HL-60 (cell line): ENCODE data around the gene CTNND2.

Experiments used
- DNase-seq, 2 experiments: peaks; one replicate each; pipeline ENCODE4 v3.0.0-alpha.2; 2010 to 2020; ENCODE audit warnings: low read depth in 1 of 2, low spot score in 1 of 2
- H3K27ac ChIP-seq: fragments of 250-450 bp; sonication (Bioruptor Pico); replicated peaks from 2 replicates; pipeline ENCODE4 v1.5.1; 2020; ENCODE audit warnings: mild to moderate bottlenecking, moderate library complexity
- H3K27me3 ChIP-seq: fragments of 250-450 bp; sonication (Bioruptor Pico); 2 replicates; pipeline ENCODE4 v1.5.1; 2021; ENCODE audit warnings: mild to moderate bottlenecking, moderate library complexity; ENCODE audit not compliant: insufficient read depth, poor library complexity, severe bottlenecking
- H3K4me3 ChIP-seq: replicated peaks from 2 replicates; pipeline ENCODE4 v1.5.1; 2011; ENCODE audit warnings: mild to moderate bottlenecking, control low read depth, low read length; ENCODE audit not compliant: insufficient read depth
- GABPA ChIP-seq: IDR thresholded peaks from 2 replicates; pipeline ENCODE4 v1.6.1; 2012; ENCODE audit warnings: low read depth
- POLR2AphosphoS5 ChIP-seq: IDR thresholded peaks from 2 replicates; pipeline ENCODE4 v1.6.1; 2012; ENCODE audit warnings: low read depth
- SPI1 ChIP-seq: IDR thresholded peaks from 2 replicates; pipeline ENCODE4 v1.6.1; 2012; ENCODE audit warnings: low read depth, mild to moderate bottlenecking, borderline replicate concordance
- TF ChIP-seq, protein P1 (sequence below): IDR thresholded peaks from 2 replicates; pipeline ENCODE4 v1.6.1; 2012; ENCODE audit warnings: low read depth; ENCODE audit not compliant: insufficient replicate concordance
- TF ChIP-seq, protein P2 (sequence below): IDR thresholded peaks from one replicate; pipeline ENCODE4 v1.5.1; 2011; ENCODE audit warnings: low read length, control low read depth, inconsistent platforms; ENCODE audit not compliant: insufficient read depth

Gene CTNND2

DNA sequence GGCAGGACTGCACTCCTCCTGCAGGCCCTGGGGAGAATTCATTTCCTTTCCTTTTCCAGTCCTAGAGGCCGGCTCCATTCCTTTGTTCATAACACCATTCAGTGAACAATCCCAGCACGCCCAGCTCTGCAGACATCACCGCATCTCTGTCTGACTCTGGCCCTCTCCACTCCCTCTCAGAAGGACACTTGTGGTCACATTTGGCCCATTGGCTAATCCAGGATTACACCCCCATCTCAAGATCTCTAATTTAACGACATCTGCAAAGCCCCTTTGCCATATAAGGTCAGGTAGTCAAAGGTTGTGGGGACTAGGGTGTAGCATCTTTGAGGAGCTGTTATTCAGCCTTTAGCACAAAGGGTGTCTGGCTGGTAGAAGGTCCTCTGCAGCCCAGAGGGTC lies 958.2 kb downstream of the CTNND2 start:
- no peak overlapping the region for H3K27ac ChIP-seq
- no peak overlapping the region for H3K4me3 ChIP-seq
- TF ChIP-seq, protein P1, sequence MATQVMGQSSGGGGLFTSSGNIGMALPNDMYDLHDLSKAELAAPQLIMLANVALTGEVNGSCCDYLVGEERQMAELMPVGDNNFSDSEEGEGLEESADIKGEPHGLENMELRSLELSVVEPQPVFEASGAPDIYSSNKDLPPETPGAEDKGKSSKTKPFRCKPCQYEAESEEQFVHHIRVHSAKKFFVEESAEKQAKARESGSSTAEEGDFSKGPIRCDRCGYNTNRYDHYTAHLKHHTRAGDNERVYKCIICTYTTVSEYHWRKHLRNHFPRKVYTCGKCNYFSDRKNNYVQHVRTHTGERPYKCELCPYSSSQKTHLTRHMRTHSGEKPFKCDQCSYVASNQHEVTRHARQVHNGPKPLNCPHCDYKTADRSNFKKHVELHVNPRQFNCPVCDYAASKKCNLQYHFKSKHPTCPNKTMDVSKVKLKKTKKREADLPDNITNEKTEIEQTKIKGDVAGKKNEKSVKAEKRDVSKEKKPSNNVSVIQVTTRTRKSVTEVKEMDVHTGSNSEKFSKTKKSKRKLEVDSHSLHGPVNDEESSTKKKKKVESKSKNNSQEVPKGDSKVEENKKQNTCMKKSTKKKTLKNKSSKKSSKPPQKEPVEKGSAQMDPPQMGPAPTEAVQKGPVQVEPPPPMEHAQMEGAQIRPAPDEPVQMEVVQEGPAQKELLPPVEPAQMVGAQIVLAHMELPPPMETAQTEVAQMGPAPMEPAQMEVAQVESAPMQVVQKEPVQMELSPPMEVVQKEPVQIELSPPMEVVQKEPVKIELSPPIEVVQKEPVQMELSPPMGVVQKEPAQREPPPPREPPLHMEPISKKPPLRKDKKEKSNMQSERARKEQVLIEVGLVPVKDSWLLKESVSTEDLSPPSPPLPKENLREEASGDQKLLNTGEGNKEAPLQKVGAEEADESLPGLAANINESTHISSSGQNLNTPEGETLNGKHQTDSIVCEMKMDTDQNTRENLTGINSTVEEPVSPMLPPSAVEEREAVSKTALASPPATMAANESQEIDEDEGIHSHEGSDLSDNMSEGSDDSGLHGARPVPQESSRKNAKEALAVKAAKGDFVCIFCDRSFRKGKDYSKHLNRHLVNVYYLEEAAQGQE = no peak
- TF ChIP-seq, protein P2, sequence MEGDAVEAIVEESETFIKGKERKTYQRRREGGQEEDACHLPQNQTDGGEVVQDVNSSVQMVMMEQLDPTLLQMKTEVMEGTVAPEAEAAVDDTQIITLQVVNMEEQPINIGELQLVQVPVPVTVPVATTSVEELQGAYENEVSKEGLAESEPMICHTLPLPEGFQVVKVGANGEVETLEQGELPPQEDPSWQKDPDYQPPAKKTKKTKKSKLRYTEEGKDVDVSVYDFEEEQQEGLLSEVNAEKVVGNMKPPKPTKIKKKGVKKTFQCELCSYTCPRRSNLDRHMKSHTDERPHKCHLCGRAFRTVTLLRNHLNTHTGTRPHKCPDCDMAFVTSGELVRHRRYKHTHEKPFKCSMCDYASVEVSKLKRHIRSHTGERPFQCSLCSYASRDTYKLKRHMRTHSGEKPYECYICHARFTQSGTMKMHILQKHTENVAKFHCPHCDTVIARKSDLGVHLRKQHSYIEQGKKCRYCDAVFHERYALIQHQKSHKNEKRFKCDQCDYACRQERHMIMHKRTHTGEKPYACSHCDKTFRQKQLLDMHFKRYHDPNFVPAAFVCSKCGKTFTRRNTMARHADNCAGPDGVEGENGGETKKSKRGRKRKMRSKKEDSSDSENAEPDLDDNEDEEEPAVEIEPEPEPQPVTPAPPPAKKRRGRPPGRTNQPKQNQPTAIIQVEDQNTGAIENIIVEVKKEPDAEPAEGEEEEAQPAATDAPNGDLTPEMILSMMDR = no peak
- TF ChIP-seq POLR2AphosphoS5 (no peak), GABPA (no peak), SPI1 (no peak)
- no peak for DNase-seq
- H3K27me3 ChIP-seq = no peaks in the 10 kb centered on the region

DNA sequence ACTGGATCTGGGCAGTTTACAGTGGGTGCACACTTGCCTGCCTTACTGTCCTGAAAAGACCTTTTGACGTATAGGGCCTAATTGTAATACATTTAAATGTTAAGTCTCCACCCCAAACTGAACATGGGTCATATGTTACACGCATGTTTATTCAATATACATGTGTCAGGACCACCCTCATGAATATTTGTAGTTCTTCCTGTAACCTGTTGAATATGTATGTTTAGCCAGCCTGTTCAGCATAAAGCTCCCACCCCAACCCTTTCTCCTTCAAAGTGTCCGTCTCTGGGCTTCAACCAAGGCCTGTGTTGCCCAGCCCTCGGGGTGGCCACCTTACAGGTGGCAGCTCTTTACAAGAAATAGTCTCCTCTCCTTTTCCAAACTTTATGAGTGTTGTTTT lies 962.3 kb downstream of the CTNND2 start:
- TF ChIP-seq GABPA = no peak
- Histone ChIP-seq H3K27me3 (no peaks in the 10 kb centered on the region), H3K4me3 (no peak overlapping the region), H3K27ac (no peak overlapping the region)
- DNase-seq = no peak

DNA sequence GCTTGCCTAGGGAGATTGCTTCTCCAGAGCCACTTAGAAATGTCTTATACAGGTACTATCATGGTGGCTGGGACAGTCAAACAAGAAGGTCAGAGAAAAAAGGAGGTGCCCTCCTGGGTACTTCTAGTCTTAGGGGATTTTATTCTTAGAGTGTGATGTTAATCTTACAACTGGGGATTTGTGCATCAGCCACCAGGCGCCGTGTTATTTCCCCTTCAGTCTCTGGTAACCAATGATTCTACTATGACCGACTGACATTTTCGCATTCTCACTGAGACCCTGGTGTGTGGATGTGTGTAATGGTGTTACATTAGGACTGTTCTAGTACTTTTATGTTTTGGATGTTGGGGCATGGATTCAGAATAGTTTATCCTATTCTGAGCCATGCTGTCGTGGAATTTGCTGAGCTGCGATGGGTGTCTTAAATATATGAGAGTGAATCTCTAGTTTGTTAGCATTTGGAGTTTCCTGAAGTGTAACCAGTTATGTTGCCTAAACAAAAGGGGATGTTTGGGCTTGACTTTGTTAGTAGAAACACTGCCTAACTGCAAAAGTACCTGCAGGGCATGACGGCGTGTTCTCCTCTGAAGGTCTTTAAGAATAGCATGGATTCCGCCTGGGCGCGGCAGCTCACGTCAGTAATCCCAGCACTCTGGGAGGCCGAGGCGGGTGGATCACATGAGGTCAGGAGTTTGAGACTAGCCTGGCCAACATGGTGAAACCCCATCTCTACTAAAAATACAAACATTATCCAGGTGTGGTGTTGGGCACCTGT lies 968.0 kb downstream of the CTNND2 start:
- no peak overlapping the region for H3K27ac ChIP-seq
- no peaks in the 10 kb centered on the region for H3K27me3 ChIP-seq
- no peak for DNase-seq
- H3K4me3 ChIP-seq = no peak overlapping the region
- no peak for TF ChIP-seq GABPA
- TF ChIP-seq, protein P1 = no peak

DNA sequence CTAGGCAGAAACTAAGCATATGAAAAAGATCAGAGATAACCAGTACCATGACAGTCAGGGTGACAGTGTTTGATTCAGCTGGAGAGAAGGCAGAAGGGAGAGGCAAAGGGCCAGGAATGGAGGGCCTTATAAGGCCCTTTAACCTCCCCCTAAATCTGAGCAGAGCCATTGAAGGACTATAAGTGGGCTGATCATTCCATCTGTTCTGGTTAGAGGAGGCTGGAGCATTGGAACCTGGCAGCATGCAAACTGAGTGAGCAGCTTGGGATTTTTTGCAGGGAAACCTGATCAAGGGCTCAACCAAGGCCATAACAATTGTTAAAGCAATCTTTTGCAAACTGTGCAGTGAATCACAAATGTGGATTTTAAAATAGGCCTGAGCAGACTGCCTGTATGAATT lies 968.7 kb downstream of the CTNND2 start:
- Histone ChIP-seq H3K27me3 (no peaks in the 10 kb centered on the region), H3K27ac (no peak overlapping the region), H3K4me3 (no peak overlapping the region)
- DNase-seq = no peak
- TF ChIP-seq, protein P2 = no peak
- TF ChIP-seq GABPA = no peak
- TF ChIP-seq, protein P1 = no peak
